Keratinocyte (primary cell): ENCODE results near the gene TRPC4.

Source experiments
- EZH2 ChIP-seq: IDR thresholded peaks from one replicate; pipeline ENCODE4 v1.6.1; 2012; ENCODE audit warnings: inconsistent platforms, mild to moderate bottlenecking, low read length, moderate library complexity
- TF ChIP-seq, protein P1 (sequence below), 3 experiments: IDR thresholded peaks in 1 of 3; conservative IDR thresholded peaks in 1 of 3; optimal IDR thresholded peaks in 1 of 3; 2 replicates in 2 of 3; 3 replicates in 1 of 3; pipeline versions ENCODE3 to v1.5.1; 2011; ENCODE audit warnings: low read length in 3 of 3, mild to moderate bottlenecking in 3 of 3, moderate library complexity in 2 of 3, control low read depth in 1 of 3, inconsistent platforms in 1 of 3; ENCODE audit not compliant: insufficient read depth in 2 of 3; ENCODE audit errors: extremely low read depth in 1 of 3

DNA sequence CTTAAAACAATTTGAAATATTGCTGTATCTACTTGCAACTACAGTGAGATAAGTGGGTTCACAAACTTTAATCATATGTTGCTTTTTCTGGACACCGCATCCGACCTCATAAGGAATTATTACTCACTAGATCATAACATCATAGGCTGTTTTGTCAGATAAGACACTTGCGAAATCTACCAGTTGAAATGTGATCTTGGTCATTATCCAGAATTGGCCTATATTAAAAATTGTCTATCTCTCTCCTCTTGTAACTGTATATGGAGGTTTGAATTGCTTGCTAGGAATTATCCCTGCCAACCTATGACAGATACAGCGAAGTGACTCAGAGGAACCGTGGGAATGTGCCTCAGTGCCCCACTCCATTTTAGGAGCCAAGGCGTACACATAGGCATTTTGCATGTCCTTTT is 154.0 kb downstream of the TRPC4 start:
- TF ChIP-seq, protein P1, sequence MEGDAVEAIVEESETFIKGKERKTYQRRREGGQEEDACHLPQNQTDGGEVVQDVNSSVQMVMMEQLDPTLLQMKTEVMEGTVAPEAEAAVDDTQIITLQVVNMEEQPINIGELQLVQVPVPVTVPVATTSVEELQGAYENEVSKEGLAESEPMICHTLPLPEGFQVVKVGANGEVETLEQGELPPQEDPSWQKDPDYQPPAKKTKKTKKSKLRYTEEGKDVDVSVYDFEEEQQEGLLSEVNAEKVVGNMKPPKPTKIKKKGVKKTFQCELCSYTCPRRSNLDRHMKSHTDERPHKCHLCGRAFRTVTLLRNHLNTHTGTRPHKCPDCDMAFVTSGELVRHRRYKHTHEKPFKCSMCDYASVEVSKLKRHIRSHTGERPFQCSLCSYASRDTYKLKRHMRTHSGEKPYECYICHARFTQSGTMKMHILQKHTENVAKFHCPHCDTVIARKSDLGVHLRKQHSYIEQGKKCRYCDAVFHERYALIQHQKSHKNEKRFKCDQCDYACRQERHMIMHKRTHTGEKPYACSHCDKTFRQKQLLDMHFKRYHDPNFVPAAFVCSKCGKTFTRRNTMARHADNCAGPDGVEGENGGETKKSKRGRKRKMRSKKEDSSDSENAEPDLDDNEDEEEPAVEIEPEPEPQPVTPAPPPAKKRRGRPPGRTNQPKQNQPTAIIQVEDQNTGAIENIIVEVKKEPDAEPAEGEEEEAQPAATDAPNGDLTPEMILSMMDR (optimal IDR thresholded peaks at IDR 0.05 in 1 of 3, IDR thresholded peaks at IDR 0.05 in 1 of 3, conservative IDR thresholded peaks at IDR 0.05 in 1 of 3; ENCODE audit: extremely low read depth in 1 of 3, insufficient read depth in 2 of 3, low read length in 3 of 3): no peak
- no peak for TF ChIP-seq EZH2
